SU-DHL-6 (cell line): ENCODE results near the gene TMED10.

Experiments used
- H2AFZ ChIP-seq: fragments of 200-600 bp; sonication (generic); 2 replicates; pipeline ENCODE4 v1.6.1; 2014; ENCODE audit warnings: low read depth, mild to moderate bottlenecking, moderate library complexity, mixed read lengths, antibody characterized with exemption, low read length; ENCODE audit not compliant: severe bottlenecking
- H3F3A ChIP-seq: fragments of 200-600 bp; shearing (Covaris generic); 2 replicates; pipeline ENCODE4 v1.6.0; 2016; ENCODE audit warnings: antibody characterized with exemption, mild to moderate bottlenecking; ENCODE audit not compliant: insufficient read depth
- H3K27ac ChIP-seq: fragments of 200-600 bp; sonication (generic); 2 replicates; pipeline ENCODE4 v1.5.1; 2016; ENCODE audit warnings: low read depth, mild to moderate bottlenecking, low read length, moderate library complexity, mixed read lengths
- H3K27me3 ChIP-seq: fragments of 200-600 bp; sonication (generic), shearing (Covaris generic); 2 replicates; pipeline ENCODE4 v1.6.0; 2014; ENCODE audit warnings: mild to moderate bottlenecking, low read length
- H3K36me3 ChIP-seq: fragments of 200-600 bp; sonication (generic); 2 replicates; pipeline ENCODE4 v1.6.1; 2014; ENCODE audit warnings: mild to moderate bottlenecking, low read length, mixed read lengths
- H3K4me2 ChIP-seq: fragments of 300-600, 200-600 bp; shearing (Covaris generic), sonication (generic); 2 replicates; pipeline ENCODE4 v1.6.0; 2014; ENCODE audit warnings: low read length, low read depth, mild to moderate bottlenecking; ENCODE audit not compliant: poor library complexity, severe bottlenecking
- H3K4me3 ChIP-seq: fragments of 200-600 bp; sonication (generic); 2 replicates; pipeline ENCODE4 v1.5.1; 2014; ENCODE audit warnings: antibody characterized with exemption, low read length, mild to moderate bottlenecking, mixed read lengths; ENCODE audit not compliant: insufficient read depth, poor library complexity, severe bottlenecking
- H3K79me2 ChIP-seq: fragments of 200-600 bp; sonication (generic); 2 replicates; pipeline ENCODE4 v1.6.1; 2014; ENCODE audit warnings: mild to moderate bottlenecking, low read length, moderate library complexity; ENCODE audit not compliant: insufficient read depth
- H3K9ac ChIP-seq: fragments of 200-600 bp; sonication (generic); 2 replicates; pipeline ENCODE4 v1.7.0; 2014; ENCODE audit warnings: mild to moderate bottlenecking, low read length
- H3K9me2 ChIP-seq: fragments of 200-600 bp; sonication (generic); replicated peaks from 2 replicates; pipeline ENCODE4 v1.6.1; 2014; ENCODE audit warnings: low read length; ENCODE audit not compliant: insufficient read depth
- H3K9me3 ChIP-seq: fragments of 200-600 bp; sonication (generic); 2 replicates; pipeline ENCODE4 v1.6.1; 2014; ENCODE audit warnings: low read length, mixed read lengths; ENCODE audit not compliant: insufficient read depth
- H4K20me1 ChIP-seq: fragments of 200-600 bp; sonication (generic); 2 replicates; pipeline ENCODE4 v1.6.1; 2014; ENCODE audit warnings: low read depth, mild to moderate bottlenecking, antibody characterized with exemption, low read length, moderate library complexity, mixed read lengths
- CTCF ChIP-seq: fragments of 200-600 bp; sonication (generic); IDR thresholded peaks from one replicate; pipeline ENCODE4 v1.5.1; 2017; ENCODE audit warnings: antibody characterized with exemption, mild to moderate bottlenecking, low read length, moderate library complexity; ENCODE audit not compliant: insufficient read depth, poor library complexity, severe bottlenecking
- EZH2phosphoT487 ChIP-seq: fragments of 200-600 bp; sonication (generic), shearing (Covaris generic); conservative IDR thresholded peaks from 2 replicates; pipeline ENCODE4 v1.6.1; 2018; ENCODE audit warnings: mild to moderate bottlenecking, antibody characterized with exemption, low read length, moderate library complexity, mixed read lengths

Gene TMED10

GRCh38 chr14:75222208-75222701 lies 45.8 kb upstream of the TMED10 start:
- Histone ChIP-seq H3F3A (no peaks in the 10 kb centered on the region), H3K27me3 (no peaks in the 10 kb centered on the region), H2AFZ (no peak overlapping the region), H3K36me3 (no peaks in the 10 kb centered on the region), H3K9me2 (no peaks in the 10 kb centered on the region), H3K4me2 (no peak overlapping the region), H3K27ac (no peak overlapping the region), H3K4me3 (no peak overlapping the region), H3K9me3 (no peaks in the 10 kb centered on the region), H4K20me1 (no peaks in the 10 kb centered on the region), H3K9ac (no peak overlapping the region), H3K79me2 (no peaks in the 10 kb centered on the region)
- TF ChIP-seq EZH2phosphoT487 (no peak), CTCF (no peak)

GRCh38 chr14:75221797-75222196 lies 45.4 kb upstream of the TMED10 start:
- TF ChIP-seq CTCF (no peak), EZH2phosphoT487 (no peak)
- no peak overlapping the region for H3K27ac ChIP-seq
- no peak overlapping the region for H3K4me2 ChIP-seq

GRCh38 chr14:75220156-75220555 lies 43.7 kb upstream of the TMED10 start:
- H2AFZ ChIP-seq: no peak overlapping the region
- H3K79me2 ChIP-seq: no peaks in the 10 kb centered on the region
- no peak overlapping the region for H3K9ac ChIP-seq
- H3K9me2 ChIP-seq: no peaks in the 10 kb centered on the region
- no peak overlapping the region for H3K4me3 ChIP-seq
- no peaks in the 10 kb centered on the region for H3K36me3 ChIP-seq
- no peaks in the 10 kb centered on the region for H3K9me3 ChIP-seq
- H3K4me2 ChIP-seq: no peak overlapping the region
- TF ChIP-seq CTCF (no peak), EZH2phosphoT487 (no peak)
- H3K27me3 ChIP-seq: no peaks in the 10 kb centered on the region
- H3F3A ChIP-seq: no peaks in the 10 kb centered on the region
- no peaks in the 10 kb centered on the region for H4K20me1 ChIP-seq
- no peak overlapping the region for H3K27ac ChIP-seq

More at GRCh38 chr14:75221797-75222196, 45.4 kb upstream of the TMED10 start:
- Histone ChIP-seq H3K27me3 (no peaks in the 10 kb centered on the region), H3K36me3 (no peaks in the 10 kb centered on the region), H3K79me2 (no peaks in the 10 kb centered on the region), H3F3A (no peaks in the 10 kb centered on the region), H3K4me3 (no peak overlapping the region), H2AFZ (no peak overlapping the region), H3K9ac (no peak overlapping the region), H3K9me3 (no peaks in the 10 kb centered on the region), H3K9me2 (no peaks in the 10 kb centered on the region), H4K20me1 (no peaks in the 10 kb centered on the region)
